HepG2 (cell line): Measurements from ENCODE around the gene OTUD4. TPM values are rescaled to one million over a fixed set of nuclear protein-coding genes. Genes with fewer than 3 reads are reported as not detected.
A peak's percentile ranks its signal among the peaks of the same experiment; 100 is the strongest.

Experiments used
- ARHGAP35 ChIP-seq: sonication (generic); formaldehyde crosslinking; IDR thresholded peaks from 2 replicates; pipeline ENCODE4 v1.9.0; 2022; ENCODE audit warnings: mild to moderate bottlenecking, inconsistent platforms, moderate library complexity, missing genetic modification reagents, borderline replicate concordance
- HOXA3 ChIP-seq: sonication (generic); formaldehyde crosslinking; IDR thresholded peaks from 2 replicates; pipeline ENCODE4 v1.5.0; 2020; ENCODE audit warnings: missing genetic modification reagents
- HOXA7 ChIP-seq: sonication (generic); formaldehyde crosslinking; IDR thresholded peaks from 2 replicates; pipeline ENCODE4 v1.8.1; 2022; ENCODE audit warnings: mild to moderate bottlenecking, missing genetic modification reagents, moderate library complexity
- KMT2A ChIP-seq: sonication (generic); formaldehyde crosslinking; IDR thresholded peaks from 2 replicates; pipeline ENCODE4 v1.4.0; 2020; ENCODE audit warnings: missing genetic modification reagents
- LCORL ChIP-seq, 2 experiments: fragments of 450-650 bp in 1 of 2; sonication (generic) in 1 of 2; formaldehyde crosslinking in 1 of 2; IDR thresholded peaks; 2 replicates each; pipeline versions ENCODE4 v1.5.0 to v1.6.1; 2017 to 2020; ENCODE audit warnings: antibody characterized with exemption in 1 of 2, missing genetic modification reagents in 1 of 2
- PAX8 ChIP-seq: sonication (generic); formaldehyde crosslinking; IDR thresholded peaks from 2 replicates; pipeline ENCODE4 v1.8.0; 2022; ENCODE audit warnings: mild to moderate bottlenecking, missing genetic modification reagents, borderline replicate concordance
- SP4 ChIP-seq: sonication (generic); formaldehyde crosslinking; IDR thresholded peaks from 2 replicates; pipeline ENCODE4 v1.8.1; 2023; ENCODE audit warnings: mild to moderate bottlenecking, missing genetic modification reagents
- TAF1 ChIP-seq: sonication (generic); formaldehyde crosslinking; IDR thresholded peaks from 2 replicates; pipeline ENCODE4 v1.4.0; 2020; ENCODE audit warnings: missing genetic modification reagents
- ZEB1 ChIP-seq: IDR thresholded peaks from 2 replicates; pipeline ENCODE4 v1.6.1; 2012; ENCODE audit warnings: mild to moderate bottlenecking, low read depth, inconsistent platforms; ENCODE audit not compliant: insufficient replicate concordance
- ZFP90 ChIP-seq: sonication (generic); formaldehyde crosslinking; IDR thresholded peaks from 2 replicates; pipeline ENCODE4 v1.8.0; 2022; ENCODE audit warnings: missing genetic modification reagents, mild to moderate bottlenecking, inconsistent platforms, borderline replicate concordance
- ZFYVE20 ChIP-seq: sonication (generic); formaldehyde crosslinking; IDR thresholded peaks from 2 replicates; pipeline ENCODE4 v1.8.0; 2023; ENCODE audit warnings: low read depth, mild to moderate bottlenecking, moderate library complexity, missing genetic modification reagents, borderline replicate concordance
- ZNF616 ChIP-seq: sonication (generic); formaldehyde crosslinking; IDR thresholded peaks from 2 replicates; pipeline ENCODE4 v1.5.0; 2020; ENCODE audit warnings: low read depth, mild to moderate bottlenecking, missing genetic modification reagents
- ZNF766 ChIP-seq: sonication (generic); formaldehyde crosslinking; IDR thresholded peaks from 2 replicates; pipeline ENCODE4 v1.5.0; 2020; ENCODE audit warnings: missing genetic modification reagents, borderline replicate concordance
- ZNF790 ChIP-seq: sonication (generic); formaldehyde crosslinking; IDR thresholded peaks from 2 replicates; pipeline ENCODE4 v1.8.0; 2022; ENCODE audit warnings: missing genetic modification reagents, mild to moderate bottlenecking, borderline replicate concordance
- ZNF792 ChIP-seq: IDR thresholded peaks from 2 replicates; pipeline ENCODE4 v1.6.1; 2016
- polyA plus RNA-seq, 8 experiments: library from polyadenylated mRNA; depleted of rRNA in 3 of 8; stranded (reverse) in 7 of 8; unstranded in 1 of 8; fragments of >200 nt; fragmentation: Illumina TruSeq in 4 of 8; extraction: Trizol in 4 of 8; gene quantifications; 2 replicates each; pipeline versions ENCODE4 v1.2.1 to v1.2.3, GENCODE V29; 2011 to 2016; ENCODE audit warnings: low read depth in 4 of 8, missing spikeins in 1 of 8, mixed read lengths in 1 of 8; ENCODE audit not compliant: insufficient read depth in 1 of 8
- total RNA-seq, 5 experiments: library from RNA; depleted of rRNA; stranded (reverse); fragments of >200 nt; fragmentation: Illumina TruSeq; extraction: Trizol; gene quantifications; 2 replicates each; pipeline ENCODE4 v1.2.3, GENCODE V29; 2016; ENCODE audit warnings: low read depth in 1 of 5
- TF ChIP-seq, protein P1 (sequence below): IDR thresholded peaks from 2 replicates; pipeline ENCODE4 v1.6.1; 2018; ENCODE audit warnings: missing genetic modification reagents
- TF ChIP-seq, protein P2 (sequence below): sonication (generic); formaldehyde crosslinking; IDR thresholded peaks from 2 replicates; pipeline ENCODE4 v1.8.1; 2023; ENCODE audit warnings: mild to moderate bottlenecking, missing genetic modification reagents
- TF ChIP-seq, protein P3 (sequence below): sonication (generic); formaldehyde crosslinking; IDR thresholded peaks from 2 replicates; pipeline ENCODE4 v1.4.0; 2020; ENCODE audit warnings: missing genetic modification reagents
- TF ChIP-seq, protein P4 (sequence below): sonication (generic); formaldehyde crosslinking; IDR thresholded peaks from 2 replicates; pipeline ENCODE4 v1.4.0; 2020; ENCODE audit warnings: missing genetic modification reagents
- TF ChIP-seq, protein P5 (sequence below): sonication (generic); formaldehyde crosslinking; IDR thresholded peaks from 2 replicates; pipeline ENCODE4 v1.4.0; 2020; ENCODE audit warnings: missing genetic modification reagents

Gene OTUD4
- total and polyA plus RNA-seq, 2 of the 13 experiments (the other 11 are each of a cell fraction or from before 2014, with no cell fraction given): 16.1 to 18.0 TPM

DNA sequence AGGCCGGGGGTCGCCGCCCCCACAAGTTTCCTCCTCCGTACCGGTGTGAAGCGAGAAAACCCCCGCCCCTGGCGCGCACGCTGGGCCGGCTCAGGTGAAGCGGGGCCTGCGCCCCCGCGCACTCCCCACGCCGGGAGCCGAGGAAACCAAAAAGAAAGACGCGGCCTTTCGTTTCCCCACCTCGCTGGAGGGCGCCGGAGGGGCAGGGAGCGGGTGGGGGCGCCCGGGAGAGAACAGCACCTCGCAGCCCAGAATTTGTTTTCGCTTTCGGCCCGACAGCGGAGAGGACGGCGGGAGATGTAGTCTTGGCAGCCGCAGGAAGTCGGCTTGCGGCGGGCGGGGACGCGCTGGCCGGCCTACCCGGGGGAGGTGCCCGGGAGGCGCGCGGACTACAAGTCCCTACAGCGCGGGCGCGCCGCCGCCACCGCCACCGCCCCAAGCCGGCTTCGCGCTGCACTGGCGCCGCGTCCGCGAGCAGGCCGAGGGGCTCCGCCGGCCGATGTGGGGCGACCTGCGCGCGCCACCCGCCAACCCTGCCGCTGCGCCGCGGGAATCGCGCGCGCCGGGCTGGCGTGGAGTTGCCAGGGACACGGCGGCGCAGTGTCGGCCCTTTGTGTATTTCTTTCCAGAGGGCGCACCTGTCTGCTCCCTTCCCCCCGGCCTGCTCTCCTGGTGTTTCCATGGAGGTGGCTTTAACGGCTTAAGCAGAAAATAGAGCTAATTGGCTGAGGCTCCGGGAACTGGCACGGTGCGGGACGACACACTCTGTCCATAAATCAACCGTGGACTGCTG lies at the start of gene OTUD4 (continued):
- TF ChIP-seq, protein P1, sequence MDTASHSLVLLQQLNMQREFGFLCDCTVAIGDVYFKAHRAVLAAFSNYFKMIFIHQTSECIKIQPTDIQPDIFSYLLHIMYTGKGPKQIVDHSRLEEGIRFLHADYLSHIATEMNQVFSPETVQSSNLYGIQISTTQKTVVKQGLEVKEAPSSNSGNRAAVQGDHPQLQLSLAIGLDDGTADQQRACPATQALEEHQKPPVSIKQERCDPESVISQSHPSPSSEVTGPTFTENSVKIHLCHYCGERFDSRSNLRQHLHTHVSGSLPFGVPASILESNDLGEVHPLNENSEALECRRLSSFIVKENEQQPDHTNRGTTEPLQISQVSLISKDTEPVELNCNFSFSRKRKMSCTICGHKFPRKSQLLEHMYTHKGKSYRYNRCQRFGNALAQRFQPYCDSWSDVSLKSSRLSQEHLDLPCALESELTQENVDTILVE: no peak
- TF ChIP-seq, protein P2, sequence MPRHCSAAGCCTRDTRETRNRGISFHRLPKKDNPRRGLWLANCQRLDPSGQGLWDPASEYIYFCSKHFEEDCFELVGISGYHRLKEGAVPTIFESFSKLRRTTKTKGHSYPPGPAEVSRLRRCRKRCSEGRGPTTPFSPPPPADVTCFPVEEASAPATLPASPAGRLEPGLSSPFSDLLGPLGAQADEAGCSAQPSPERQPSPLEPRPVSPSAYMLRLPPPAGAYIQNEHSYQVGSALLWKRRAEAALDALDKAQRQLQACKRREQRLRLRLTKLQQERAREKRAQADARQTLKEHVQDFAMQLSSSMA (CRISPR knock-in tag): 0 out of 2 replicates have a peak, but pooled peaks have one; percentile 43
- peak; percentile 69 for TF ChIP-seq HOXA3 (CRISPR knock-in tag)
- 0 out of 2 replicates have a peak, but pooled peaks have one; percentile 13 for TF ChIP-seq PAX8 (CRISPR knock-in tag)
- TF ChIP-seq ZNF790 (CRISPR knock-in tag): peak; percentile 69; the same call in 1 of the 2 replicates
- no peak for TF ChIP-seq ZEB1
- TF ChIP-seq, protein P3, sequence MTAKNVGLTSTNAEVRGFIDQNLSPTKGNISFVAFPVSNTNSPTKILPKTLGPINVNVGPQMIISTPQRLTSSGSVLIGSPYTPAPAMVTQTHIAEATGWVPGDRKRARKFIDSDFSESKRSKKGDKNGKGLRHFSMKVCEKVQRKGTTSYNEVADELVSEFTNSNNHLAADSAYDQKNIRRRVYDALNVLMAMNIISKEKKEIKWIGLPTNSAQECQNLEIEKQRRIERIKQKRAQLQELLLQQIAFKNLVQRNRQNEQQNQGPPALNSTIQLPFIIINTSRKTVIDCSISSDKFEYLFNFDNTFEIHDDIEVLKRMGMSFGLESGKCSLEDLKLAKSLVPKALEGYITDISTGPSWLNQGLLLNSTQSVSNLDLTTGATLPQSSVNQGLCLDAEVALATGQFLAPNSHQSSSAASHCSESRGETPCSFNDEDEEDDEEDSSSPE (CRISPR knock-in tag): peak; percentile 19; the same call in 1 of the 2 replicates
- peak; percentile 56; the same call in 1 of the 2 replicates for TF ChIP-seq TAF1 (CRISPR knock-in tag)
- peak; percentile 86 for TF ChIP-seq KMT2A (CRISPR knock-in tag)
- 0 out of 2 replicates have a peak, but pooled peaks have one; percentile 44 for TF ChIP-seq ZNF616
- no peak for TF ChIP-seq ARHGAP35
- peak; percentile 23; the same call in 1 of the 2 replicates for TF ChIP-seq SP4 (CRISPR knock-in tag)
- no peak; the same call in 1 of the 2 replicates for TF ChIP-seq ZFP90
- 0 out of 2 replicates have a peak, but pooled peaks have one; percentile 17 for TF ChIP-seq ZNF792 (CRISPR knock-in tag)
- 0 out of 2 replicates have a peak, but pooled peaks have one; percentile 28 for TF ChIP-seq ZFYVE20
- TF ChIP-seq, protein P4, sequence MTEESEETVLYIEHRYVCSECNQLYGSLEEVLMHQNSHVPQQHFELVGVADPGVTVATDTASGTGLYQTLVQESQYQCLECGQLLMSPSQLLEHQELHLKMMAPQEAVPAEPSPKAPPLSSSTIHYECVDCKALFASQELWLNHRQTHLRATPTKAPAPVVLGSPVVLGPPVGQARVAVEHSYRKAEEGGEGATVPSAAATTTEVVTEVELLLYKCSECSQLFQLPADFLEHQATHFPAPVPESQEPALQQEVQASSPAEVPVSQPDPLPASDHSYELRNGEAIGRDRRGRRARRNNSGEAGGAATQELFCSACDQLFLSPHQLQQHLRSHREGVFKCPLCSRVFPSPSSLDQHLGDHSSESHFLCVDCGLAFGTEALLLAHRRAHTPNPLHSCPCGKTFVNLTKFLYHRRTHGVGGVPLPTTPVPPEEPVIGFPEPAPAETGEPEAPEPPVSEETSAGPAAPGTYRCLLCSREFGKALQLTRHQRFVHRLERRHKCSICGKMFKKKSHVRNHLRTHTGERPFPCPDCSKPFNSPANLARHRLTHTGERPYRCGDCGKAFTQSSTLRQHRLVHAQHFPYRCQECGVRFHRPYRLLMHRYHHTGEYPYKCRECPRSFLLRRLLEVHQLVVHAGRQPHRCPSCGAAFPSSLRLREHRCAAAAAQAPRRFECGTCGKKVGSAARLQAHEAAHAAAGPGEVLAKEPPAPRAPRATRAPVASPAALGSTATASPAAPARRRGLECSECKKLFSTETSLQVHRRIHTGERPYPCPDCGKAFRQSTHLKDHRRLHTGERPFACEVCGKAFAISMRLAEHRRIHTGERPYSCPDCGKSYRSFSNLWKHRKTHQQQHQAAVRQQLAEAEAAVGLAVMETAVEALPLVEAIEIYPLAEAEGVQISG (CRISPR knock-in tag): peak; percentile 91
- no peak for TF ChIP-seq LCORL (IDR thresholded peaks at IDR 0.05)
- TF ChIP-seq LCORL (CRISPR knock-in tag; IDR thresholded peaks at IDR 0.05): peak; percentile 35; the same call in 1 of the 2 replicates
- no peak; the same call in 1 of the 2 replicates for TF ChIP-seq ZNF766 (CRISPR knock-in tag)
- no peak for TF ChIP-seq HOXA7 (CRISPR knock-in tag)
- TF ChIP-seq, protein P5, sequence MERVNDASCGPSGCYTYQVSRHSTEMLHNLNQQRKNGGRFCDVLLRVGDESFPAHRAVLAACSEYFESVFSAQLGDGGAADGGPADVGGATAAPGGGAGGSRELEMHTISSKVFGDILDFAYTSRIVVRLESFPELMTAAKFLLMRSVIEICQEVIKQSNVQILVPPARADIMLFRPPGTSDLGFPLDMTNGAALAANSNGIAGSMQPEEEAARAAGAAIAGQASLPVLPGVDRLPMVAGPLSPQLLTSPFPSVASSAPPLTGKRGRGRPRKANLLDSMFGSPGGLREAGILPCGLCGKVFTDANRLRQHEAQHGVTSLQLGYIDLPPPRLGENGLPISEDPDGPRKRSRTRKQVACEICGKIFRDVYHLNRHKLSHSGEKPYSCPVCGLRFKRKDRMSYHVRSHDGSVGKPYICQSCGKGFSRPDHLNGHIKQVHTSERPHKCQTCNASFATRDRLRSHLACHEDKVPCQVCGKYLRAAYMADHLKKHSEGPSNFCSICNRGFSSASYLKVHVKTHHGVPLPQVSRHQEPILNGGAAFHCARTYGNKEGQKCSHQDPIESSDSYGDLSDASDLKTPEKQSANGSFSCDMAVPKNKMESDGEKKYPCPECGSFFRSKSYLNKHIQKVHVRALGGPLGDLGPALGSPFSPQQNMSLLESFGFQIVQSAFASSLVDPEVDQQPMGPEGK (CRISPR knock-in tag): peak; percentile 92
